K562 (cell line): ENCODE measurements around the gene RBM12. TPM values are rescaled to one million over a fixed set of nuclear protein-coding genes. Genes with fewer than 3 reads are reported as not detected.
"Not testable (repeated sequence)": the region's sequence is repeated elsewhere in the genome, so short reads cannot be mapped to it uniquely, and the experiment has no call there.

Experiments used
- ATAC-seq: fragments of 200-7000 bp; cut with Tn5 transposase; 3 replicates; pipeline ENCODE4 v1.9.1; 2020; ENCODE audit warnings: moderate library complexity
- BruUV-seq: library from RNA; stranded (reverse); fragments of 400-500 nt; replicated peaks from 2 replicates; lab custom pipeline; 2021; lab: Mats Ljungman, UMichigan
- CTCF ChIA-PET: fragments of 300-600 bp; formaldehyde crosslinking; extraction: SDS; loops from one replicate; lab custom pipeline; 2021; ENCODE audit warnings: low intra/inter-chr PET ratio; lab: Yijun Ruan, JAX
- POLR2A ChIA-PET: fragments of 300-600, 350-650 bp; sonication (Branson Sonifier 250); formaldehyde crosslinking; extraction: SDS; loops from one replicate; lab custom pipeline; 2021; ENCODE audit warnings: antibody characterized with exemption, inconsistent platforms; lab: Yijun Ruan, JAX
- DNase-seq, 4 experiments: peaks; one replicate each; pipeline versions ENCODE4 v3.0.0 to v3.0.0-alpha.2; 2011 to 2018; ENCODE audit warnings: low spot score in 3 of 4, mixed read lengths in 3 of 4; ENCODE audit errors: extremely low read depth in 1 of 4
- FAIRE-seq: peaks from 2 replicates; lab custom pipeline; 2011; peaks lifted over from hg19 to GRCh38; lab: Jason Lieb, UNC
- H2AFZ ChIP-seq: 2 replicates; pipeline ENCODE4 v1.6.0; 2011; ENCODE audit warnings: low read depth, low read length, control low read depth, inconsistent platforms
- H3K27ac ChIP-seq: fragments of 200-600 bp; 3 replicates; pipeline ENCODE4 v1.8.0; 2011; ENCODE audit warnings: low read depth, mild to moderate bottlenecking, control low read depth, inconsistent platforms, low read length, moderate library complexity, mixed read lengths; ENCODE audit errors: extremely low read depth
- H3K27me3 ChIP-seq, 2 experiments: fragments of 300-600 bp in 1 of 2; 2 replicates in 1 of 2; 3 replicates in 1 of 2; pipeline versions ENCODE4 v1.6.0 to v1.8.0; 2011; ENCODE audit warnings: inconsistent platforms in 2 of 2, low read length in 2 of 2, mild to moderate bottlenecking in 1 of 2, mixed read lengths in 1 of 2, moderate library complexity in 1 of 2; ENCODE audit not compliant: control insufficient read depth in 2 of 2, insufficient read depth in 2 of 2
- H3K36me3 ChIP-seq: fragments of 300-600 bp; 3 replicates; pipeline ENCODE4 v1.8.0; 2011; ENCODE audit warnings: mild to moderate bottlenecking, low read length, inconsistent platforms; ENCODE audit not compliant: control insufficient read depth, insufficient read depth
- H3K4me1 ChIP-seq, 2 experiments: fragments of 200-600 bp in 1 of 2; replicated peaks in 1 of 2; 2 replicates in 1 of 2; 3 replicates in 1 of 2; pipeline versions ENCODE4 v1.5.1 to v1.8.0; 2011; ENCODE audit warnings: inconsistent platforms in 2 of 2, low read length in 2 of 2, mild to moderate bottlenecking in 1 of 2, mixed read lengths in 1 of 2, moderate library complexity in 1 of 2; ENCODE audit not compliant: control insufficient read depth in 2 of 2, insufficient read depth in 2 of 2
- H3K4me2 ChIP-seq: 2 replicates; pipeline ENCODE4 v1.6.1; 2011; ENCODE audit warnings: low read length, control low read depth, inconsistent platforms, mixed read lengths; ENCODE audit not compliant: insufficient read depth
- H3K4me3 ChIP-seq: fragments of 200-600 bp; sonication (generic), shearing (Covaris generic); 2 replicates; pipeline ENCODE4 v1.5.1; 2016; ENCODE audit warnings: control low read depth, inconsistent platforms
- H3K79me2 ChIP-seq: fragments of 200-600 bp; 3 replicates; pipeline ENCODE4 v1.8.0; 2011; ENCODE audit warnings: low read length, inconsistent platforms; ENCODE audit not compliant: control insufficient read depth, insufficient read depth
- H3K9ac ChIP-seq, 2 experiments: 2 replicates each; pipeline versions ENCODE4 v1.6.0 to v1.6.1; 2011; ENCODE audit warnings: low read depth in 2 of 2, low read length in 2 of 2, control low read depth in 1 of 2, inconsistent platforms in 1 of 2, mild to moderate bottlenecking in 1 of 2, mixed read lengths in 1 of 2; ENCODE audit not compliant: insufficient read depth in 1 of 2
- H3K9me1 ChIP-seq: one replicate; pipeline ENCODE4 v1.6.0; 2011; ENCODE audit warnings: inconsistent platforms, mild to moderate bottlenecking, low read length, moderate library complexity; ENCODE audit not compliant: control insufficient read depth, insufficient read depth
- H3K9me3 ChIP-seq: replicated peaks from 2 replicates; pipeline ENCODE4 v1.5.1; 2011; ENCODE audit warnings: low read depth, low read length, inconsistent platforms; ENCODE audit not compliant: control insufficient read depth, insufficient read depth
- H4K20me1 ChIP-seq: replicated peaks from 2 replicates; pipeline ENCODE4 v1.6.1; 2011; ENCODE audit warnings: low read length, inconsistent platforms, mixed read lengths; ENCODE audit not compliant: control insufficient read depth, insufficient read depth
- CCAR2 ChIP-seq: fragments of 200-400 bp; formaldehyde crosslinking; IDR thresholded peaks from 2 replicates; pipeline ENCODE4 v1.6.1; 2017; ENCODE audit warnings: mild to moderate bottlenecking, low read depth, low read length
- CEBPB ChIP-seq: fragments of 450-650 bp; IDR thresholded peaks from 2 replicates; pipeline ENCODE4 v1.6.1; 2016; ENCODE audit warnings: missing genetic modification characterization, missing compliant biosample characterization
- EP400 ChIP-seq: fragments of 450-650 bp; IDR thresholded peaks from 2 replicates; pipeline ENCODE4 v1.6.1; 2017; ENCODE audit warnings: antibody characterized with exemption, mild to moderate bottlenecking, moderate library complexity
- KDM4B ChIP-seq, 2 experiments: fragments of 450-650 bp in 1 of 2; sonication (generic) in 1 of 2; IDR thresholded peaks; 2 replicates each; pipeline ENCODE4 v1.6.1; 2016 to 2017; ENCODE audit warnings: borderline replicate concordance in 2 of 2, antibody characterized with exemption in 1 of 2, low read depth in 1 of 2, mild to moderate bottlenecking in 1 of 2
- POLR2A ChIP-seq: fragments of 450-650 bp; conservative IDR thresholded peaks from 2 replicates; pipeline ENCODE4 v1.6.1; 2016
- POU5F1 ChIP-seq: fragments of 150-350 bp; IDR thresholded peaks from 2 replicates; pipeline ENCODE4 v1.6.1; 2014; ENCODE audit warnings: borderline replicate concordance, low read length, low read depth, mild to moderate bottlenecking; ENCODE audit not compliant: partially characterized antibody
- SUPT5H ChIP-seq: fragments of 450-650 bp; IDR thresholded peaks from 2 replicates; pipeline ENCODE4 v1.6.1; 2016
- ZNF184 ChIP-seq: sonication (generic); formaldehyde crosslinking; IDR thresholded peaks from 2 replicates; pipeline ENCODE4 v1.5.0; 2020; ENCODE audit warnings: missing genetic modification reagents
- ZNF583 ChIP-seq: fragments of 250-450 bp; sonication (Bioruptor Pico); IDR thresholded peaks from 2 replicates; pipeline ENCODE4 v1.4.0; 2020
- WGBS: fragments of 100-300 bp; shearing (Covaris generic); methylation state at CpG from one replicate; pipeline ENCODE4 v1.1.6; 2016; ENCODE audit warnings: low coverage, mixed read lengths; ENCODE audit not compliant: insufficient coverage; ENCODE audit errors: missing lambda C conversion rate; 5-methylcytosine and 5-hydroxymethylcytosine counted together
- in situ Hi-C: fragments of 300-500 bp; cut with MboI; formaldehyde crosslinking; loops from 4 replicates; pipeline ENCODE4 v1.15.0; 2018; ENCODE audit warnings: inconsistent platforms, mixed read lengths
- intact Hi-C: fragments of 100-400 bp; cut with micrococcal nuclease; formaldehyde crosslinking; loops from 2 replicates; pipeline ENCODE4 v1.14.2; 2022
- polyA plus RNA-seq, 8 experiments: library from polyadenylated mRNA; depleted of rRNA in 4 of 8; stranded (reverse) in 5 of 8; unstranded in 3 of 8; fragments of >200 nt; fragmentation: Nextera tagmentation in 2 of 8; fragmentation: Illumina TruSeq in 1 of 8; extraction: Ambion mirVana in 2 of 8; extraction: Trizol in 1 of 8; gene quantifications; 2 replicates each; pipeline versions ENCODE4 v1.2.1 to v1.2.3, GENCODE V29; 2011 to 2014; ENCODE audit warnings: inconsistent platforms in 1 of 8, missing spikeins in 1 of 8
- total RNA-seq, 7 experiments: library from RNA; depleted of rRNA in 6 of 7; stranded (reverse); fragments of >200 nt in 6 of 7; fragmentation: Illumina TruSeq in 2 of 7; extraction: Trizol in 2 of 7; gene quantifications; 2 replicates each; pipeline versions ENCODE4 v1.2.1 to v1.2.3, GENCODE V29; 2011 to 2021; ENCODE audit warnings: low replicate concordance in 1 of 7

The RBM12 gene
- total and polyA plus RNA-seq, 9 of the 15 experiments (the other 6 are each of a cell fraction or from before 2014, with no cell fraction given), result 5.0 to 162 (median 73.3) TPM

- not testable (repeated sequence) for H3K9me1 ChIP-seq, H3K4me3 ChIP-seq, ATAC-seq, H3K9ac ChIP-seq, H4K20me1 ChIP-seq, H3K4me2 ChIP-seq, H3K9me3 ChIP-seq
- peaks cover 99% of the 10 kb centered on the region for H3K36me3 ChIP-seq
- peaks cover 69% of the 10 kb centered on the region for H3K79me2 ChIP-seq
- TF ChIP-seq SUPT5H (peak; percentile 44; the same call in 1 of the 2 replicates), CEBPB (peak; percentile 47), POLR2A (0 out of 2 replicates have a peak, but pooled peaks have one; percentile 42)
- TF ChIP-seq, all 486 proteins: peak for 3; not testable (repeated sequence) for 483
- DNase-seq, BruUV-seq, H3K27me3 ChIP-seq, H3K4me1 ChIP-seq, intact Hi-C loops, in situ Hi-C loops, H2AFZ ChIP-seq, H3K27ac ChIP-seq, FAIRE-seq: not testable (repeated sequence)
- ChIA-PET CTCF (interaction anchor here (0.6 kb wide), 1 partner anchor 145 kb away, joined by 7 read pairs; no protein-coding TSS in a partner anchor), POLR2A (interaction anchor here (1.2 to 6.0 kb wide), 7 partner anchors 9 to 29 kb away, joined by 3 to 39 read pairs (median 9); partner anchors contain the start of genes NFS1, RBM39 and ROMO1)
- 85% methylated on average over 9 of the region's 9 CpGs for WGBS
Observed at GRCh38 chr20:35713120-35713519, 48.4 kb upstream of the RBM12 start.

DNA sequence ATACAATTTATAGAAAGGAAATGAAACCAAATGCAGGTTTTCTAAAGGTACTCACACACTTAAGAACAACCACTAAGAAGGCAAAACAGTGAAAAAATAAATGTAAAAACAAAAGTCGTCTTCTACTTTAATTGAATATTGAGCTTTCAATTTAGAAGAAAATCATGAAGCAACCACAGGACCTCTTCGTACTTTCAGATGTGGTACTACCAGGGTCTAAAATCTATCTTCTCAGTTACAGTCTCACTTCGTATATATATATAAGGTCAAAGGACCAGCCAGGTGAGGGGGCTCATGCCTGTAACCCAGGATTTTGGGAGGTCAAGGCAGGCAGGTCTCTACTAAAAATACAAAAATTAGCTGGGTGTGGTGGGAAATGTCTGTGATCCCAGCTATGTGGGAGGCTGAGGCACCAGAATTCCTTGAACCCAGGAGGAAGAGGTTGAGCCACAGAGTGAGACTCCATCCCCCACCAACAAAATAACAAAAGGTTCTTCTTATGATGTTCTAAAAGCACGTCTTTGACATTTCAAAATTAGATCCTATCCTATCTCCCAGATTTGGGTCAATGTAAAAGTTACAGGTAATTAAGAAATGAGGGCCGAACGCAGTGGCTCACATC lies 47.0 kb upstream of the RBM12 start:
- TF ChIP-seq KDM4B (IDR thresholded peaks at IDR 0.05; ENCODE audit: borderline replicate concordance in 2 of 2, low read depth in 1 of 2) (no peak), ZNF184 (CRISPR knock-in tag) (no peak), CCAR2 (no peak), EP400 (no peak), ZNF583 (no peak), POLR2A (peak; percentile 21; the same call in 1 of the 2 replicates), POU5F1 (no peak)
- ChIA-PET CTCF (no interaction called here), POLR2A (interaction anchor here (0.6 to 12.6 kb wide), 7 partner anchors 8 to 126 kb away, joined by 3 to 102 read pairs (median 9); partner anchors contain the start of genes NFS1, RBM39 and ROMO1)
- H3K9me1 ChIP-seq, result no peaks in the 10 kb centered on the region
- in situ Hi-C loops, result no loop called here
- no peaks in the 10 kb centered on the region for H3K4me1 ChIP-seq
- DNase-seq (no peak), ATAC-seq (no peak), FAIRE-seq (no peak)
- H3K9ac ChIP-seq, result no peak overlapping the region
- H3K79me2 ChIP-seq, result peaks cover 69% of the 10 kb centered on the region
- H3K4me2 ChIP-seq, result no peak overlapping the region
- no peaks in the 10 kb centered on the region for H3K9me3 ChIP-seq
- intact Hi-C loops, result no loop called here
- no peaks in the 10 kb centered on the region for H3K27me3 ChIP-seq
- H4K20me1 ChIP-seq, result no peaks in the 10 kb centered on the region; the same call in 1 of the 2 replicates
- H2AFZ ChIP-seq, result no peak overlapping the region
- H3K27ac ChIP-seq, result no peak overlapping the region
- H3K36me3 ChIP-seq, result peaks cover 97% of the 10 kb centered on the region
- no peak overlapping the region for H3K4me3 ChIP-seq
- WGBS, result 92% methylated on average over 6 of the region's 6 CpGs
- BruUV-seq, result no TSS peak
